Pons (tissue), 1 donor: Measurements from ENCODE around the gene ALG12.

Experiments
- DNase-seq: peaks from one replicate; pipeline ENCODE4 v3.0.0-alpha.2; 2016; ENCODE audit warnings: low spot score

The ALG12 gene

GRCh38 chr22:49929994-49930575 lies 11.8 kb upstream of the ALG12 start:
- no peak for DNase-seq

GRCh38 chr22:49929211-49929979 lies 11.2 kb upstream of the ALG12 start:
- no peak for DNase-seq

- DNase-seq: no peak
Measured at GRCh38 chr22:49928555-49929210, 10.4 kb upstream of the ALG12 start.

GRCh38 chr22:49928185-49928495 lies 9.9 kb upstream of the ALG12 start:
- no peak for DNase-seq

GRCh38 chr22:49927483-49928184 lies 9.4 kb upstream of the ALG12 start:
- no peak for DNase-seq

- DNase-seq: no peak
Measured at GRCh38 chr22:49926916-49927315, 8.7 kb upstream of the ALG12 start.

- DNase-seq: no peak
Measured at GRCh38 chr22:49925525-49926128, 7.4 kb upstream of the ALG12 start.

GRCh38 chr22:49924113-49924833 lies 6.0 kb upstream of the ALG12 start:
- DNase-seq: no peak

GRCh38 chr22:49923445-49923844 lies 5.2 kb upstream of the ALG12 start:
- no peak for DNase-seq

- no peak for DNase-seq
Measured at GRCh38 chr22:49922926-49923325, 4.7 kb upstream of the ALG12 start.

- no peak for DNase-seq
Measured at GRCh38 chr22:49922484-49922883, 4.2 kb upstream of the ALG12 start.

- no peak for DNase-seq
Measured at GRCh38 chr22:49921508-49922278, 3.5 kb upstream of the ALG12 start.

GRCh38 chr22:49920859-49921258 lies 2.6 kb upstream of the ALG12 start:
- DNase-seq: no peak

- DNase-seq: no peak
Measured at GRCh38 chr22:49918911-49919881, 958 bp upstream of the ALG12 start.

- DNase-seq: no peak
Measured at GRCh38 chr22:49916831-49917230, 1.4 kb downstream of the ALG12 start.

GRCh38 chr22:49915610-49916009 lies 2.6 kb downstream of the ALG12 start:
- DNase-seq: no peak

- no peak for DNase-seq
Measured at GRCh38 chr22:49914256-49914655, 4.0 kb downstream of the ALG12 start.

GRCh38 chr22:49913446-49913845 lies 4.8 kb downstream of the ALG12 start:
- no peak for DNase-seq

- no peak for DNase-seq
Measured at GRCh38 chr22:49913026-49913425, 5.2 kb downstream of the ALG12 start.
